Activated CD4-positive, alpha-beta T cell treated with anti-CD3 and anti-CD28 coated beads, Interleukin-2, amount 50 U/mL, for 24 hours (primary cell): ENCODE measurements around the gene MAN1C1.
"Not testable (repeated sequence)": the region's sequence is repeated elsewhere in the genome, so short reads cannot be mapped to it uniquely, and the experiment has no call there.

ENCODE experiments used
- DNase-seq, 2 donors: peaks; one replicate each; pipeline ENCODE4 v3.0.0-alpha.2; 2020; ENCODE audit warnings: low read depth in 1 of 2, low spot score in 1 of 2

Gene MAN1C1

GRCh38 chr1:25654109-25654660, 37.6 kb downstream of the MAN1C1 start:
- no peak for DNase-seq

- DNase-seq: no peak
Observed at GRCh38 chr1:25657121-25657882, 40.7 kb downstream of the MAN1C1 start.

DNA sequence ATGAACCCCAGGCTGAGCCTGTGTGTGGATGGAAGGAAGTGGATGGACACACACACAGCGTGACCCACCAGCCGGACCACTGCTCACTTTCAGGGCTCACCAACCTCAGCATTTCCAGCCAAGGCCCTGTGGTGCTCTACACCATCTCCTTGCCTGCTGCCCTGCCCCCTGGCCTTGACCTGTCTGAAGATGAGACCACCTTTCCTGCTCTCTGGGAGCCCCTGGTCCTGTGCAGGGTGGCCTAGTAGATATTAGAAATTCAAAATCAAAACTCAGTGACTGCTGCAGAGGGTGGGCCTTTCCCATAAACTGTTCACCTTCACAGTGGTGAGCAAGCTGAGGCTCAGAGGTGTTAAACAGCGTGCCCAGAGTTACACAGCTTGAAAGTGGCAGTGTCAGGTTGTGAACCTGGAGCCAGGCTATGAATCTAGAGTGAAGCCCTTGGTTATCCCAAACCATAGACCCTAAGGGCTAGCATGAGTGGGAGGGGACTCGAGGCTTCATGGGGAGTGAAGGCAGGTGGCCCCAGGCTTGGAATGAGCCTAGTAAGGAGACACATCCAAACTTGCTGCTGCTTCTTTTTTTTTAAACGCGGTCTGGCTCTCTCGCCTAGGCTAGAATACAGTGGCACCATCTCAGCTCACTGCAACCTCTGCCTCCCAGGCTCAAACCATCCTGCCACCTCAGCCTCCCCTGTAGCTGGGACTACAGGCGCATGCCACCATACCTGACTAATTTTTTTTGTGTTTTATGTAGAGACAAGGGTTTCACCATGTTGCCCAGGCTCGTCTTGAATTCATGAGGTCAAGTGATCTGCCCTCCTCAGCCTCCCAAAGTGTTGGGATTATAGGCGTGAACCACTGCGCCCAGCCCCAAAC, 41.5 kb downstream of the MAN1C1 start:
- no peak for DNase-seq

- no peak for DNase-seq
Observed at GRCh38 chr1:25658791-25659431, 42.3 kb downstream of the MAN1C1 start.

- DNase-seq: no peak
Observed at GRCh38 chr1:25661043-25661815, 44.6 kb downstream of the MAN1C1 start.

DNA sequence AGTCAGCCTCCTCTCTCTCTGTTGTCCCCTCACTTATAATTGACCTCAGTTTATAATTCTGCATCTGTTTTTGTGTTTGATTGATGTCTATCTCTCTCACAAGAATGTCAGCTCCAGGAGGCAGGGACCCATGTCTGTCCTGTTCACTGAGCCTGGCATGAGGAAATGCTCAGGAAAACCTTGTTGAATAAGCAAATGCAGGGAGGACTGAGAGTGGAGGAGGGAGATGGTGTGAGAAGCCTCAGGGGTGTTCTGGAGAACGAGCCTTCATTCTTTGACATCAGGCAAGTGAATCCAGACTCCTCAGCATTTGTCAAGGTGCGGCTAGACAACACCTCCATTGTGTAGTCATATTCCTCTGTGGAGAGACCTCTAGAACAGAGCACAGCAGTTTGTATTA, 45.5 kb downstream of the MAN1C1 start:
- DNase-seq: no peak

GRCh38 chr1:25662959-25663358, 46.4 kb downstream of the MAN1C1 start:
- not testable (repeated sequence) for DNase-seq

- DNase-seq: no peak
Observed at GRCh38 chr1:25664357-25665199, 48.0 kb downstream of the MAN1C1 start.

- DNase-seq: no peak
Observed at GRCh38 chr1:25666460-25666859, 49.9 kb downstream of the MAN1C1 start.

DNA sequence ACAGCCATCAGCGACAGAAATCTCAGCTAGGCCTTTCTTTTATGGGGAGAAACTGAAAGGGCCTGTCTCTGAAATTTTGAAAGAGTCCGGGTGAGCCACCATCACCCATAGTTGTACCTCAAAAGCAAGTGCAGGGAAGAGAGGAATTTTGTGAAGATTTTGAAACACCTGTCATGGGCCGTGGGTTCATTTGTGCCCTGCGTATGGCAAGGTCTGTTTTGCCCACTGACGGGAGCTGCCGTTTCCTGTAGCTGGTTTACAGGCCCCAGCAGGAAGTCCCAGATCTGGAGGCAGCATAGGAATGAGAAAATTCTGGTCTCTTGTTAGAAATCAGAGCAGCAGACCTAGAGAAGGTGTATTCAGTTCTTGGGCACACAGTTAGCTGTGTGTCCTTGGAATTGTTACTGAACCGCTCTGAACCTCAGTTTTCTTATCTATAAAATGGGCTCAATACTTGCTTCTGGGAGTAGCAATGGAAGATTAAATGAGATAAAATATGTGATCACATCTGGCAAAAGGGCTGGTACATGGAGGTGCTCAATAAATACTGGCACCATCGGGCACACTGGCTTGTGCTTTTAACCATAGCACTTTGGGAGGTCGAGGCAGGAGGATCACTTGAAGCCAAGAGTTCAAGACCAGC, 52.5 kb downstream of the MAN1C1 start:
- DNase-seq: no peak

- no peak for DNase-seq
Observed at GRCh38 chr1:25669781-25670567, 53.4 kb downstream of the MAN1C1 start.

DNA sequence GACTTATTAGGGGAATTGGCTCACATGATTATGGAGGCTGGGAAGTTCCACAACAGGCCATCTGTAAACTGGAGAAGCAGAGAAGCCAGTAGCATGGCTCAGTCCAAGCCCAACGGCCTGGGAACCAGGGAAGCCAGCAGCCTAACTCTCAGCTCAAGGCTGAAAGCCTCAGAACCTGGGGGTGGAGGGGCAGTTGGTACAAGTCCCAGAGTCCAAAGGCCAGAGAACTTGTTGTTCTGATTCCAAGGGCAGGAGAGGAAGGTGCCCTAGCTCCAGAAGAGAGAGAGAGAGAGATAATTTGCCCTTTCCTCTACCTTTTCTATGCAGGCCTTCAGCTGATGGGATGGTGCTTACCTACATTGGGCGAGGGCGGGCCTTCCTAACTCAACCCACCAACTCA, 55.3 kb downstream of the MAN1C1 start:
- DNase-seq: no peak

- DNase-seq: no peak
Observed at GRCh38 chr1:25672763-25673409, 56.3 kb downstream of the MAN1C1 start.

GRCh38 chr1:25673456-25673855, 56.9 kb downstream of the MAN1C1 start:
- DNase-seq: no peak

DNA sequence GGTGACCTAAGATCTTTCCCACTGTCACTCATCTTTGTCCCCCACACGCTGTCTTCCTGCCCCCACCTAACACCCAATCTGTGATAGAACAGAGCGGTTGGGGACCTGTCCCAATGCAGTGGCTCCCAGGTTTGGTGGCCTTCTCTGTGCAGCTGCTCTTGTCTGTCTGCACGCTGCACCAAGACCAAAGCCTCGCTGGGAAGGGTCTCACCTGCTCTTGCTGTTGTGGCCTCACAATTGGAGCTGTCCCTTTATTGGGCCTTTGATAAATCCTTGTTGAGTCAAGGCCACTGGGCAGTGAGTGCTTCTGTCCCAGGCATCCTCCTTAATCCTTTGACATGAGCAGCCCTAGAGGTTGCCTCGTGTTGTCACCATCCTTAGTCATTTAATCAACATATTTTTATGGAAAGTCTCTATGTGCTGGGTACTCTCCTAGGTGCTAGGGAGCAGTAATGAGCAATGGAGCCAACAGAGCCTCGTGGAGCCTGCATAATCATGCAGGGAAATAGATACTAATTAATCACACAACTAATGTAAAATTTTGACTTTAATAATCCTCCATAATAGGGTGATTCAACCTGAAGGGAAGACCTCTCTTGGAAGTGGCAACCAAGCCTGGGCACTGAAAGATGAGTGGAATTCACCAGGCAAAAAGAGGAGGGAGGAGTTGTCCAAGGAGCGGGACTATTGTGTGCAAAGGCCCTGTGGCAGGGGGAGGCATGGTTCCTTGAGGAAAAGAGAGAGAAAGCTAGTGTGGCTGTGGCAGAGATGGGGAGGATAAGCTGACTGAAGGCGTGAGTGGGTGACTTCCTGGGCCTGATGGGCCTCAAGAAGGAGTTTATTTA, 57.6 kb downstream of the MAN1C1 start:
- DNase-seq: no peak

DNA sequence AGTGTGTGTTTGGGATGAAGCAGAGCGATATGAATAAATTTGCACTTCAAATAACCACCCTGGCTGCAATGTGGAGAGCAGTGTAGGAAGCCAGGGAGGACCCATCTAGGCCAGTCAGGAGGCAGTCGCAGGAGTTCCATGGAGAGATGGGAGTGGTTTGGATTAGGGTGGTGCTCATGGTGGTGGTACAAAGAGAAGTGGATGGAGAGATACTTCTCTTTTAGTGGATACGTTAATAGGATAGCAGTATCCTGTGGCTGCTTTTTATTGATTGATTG, 58.2 kb downstream of the MAN1C1 start:
- no peak for DNase-seq

DNA sequence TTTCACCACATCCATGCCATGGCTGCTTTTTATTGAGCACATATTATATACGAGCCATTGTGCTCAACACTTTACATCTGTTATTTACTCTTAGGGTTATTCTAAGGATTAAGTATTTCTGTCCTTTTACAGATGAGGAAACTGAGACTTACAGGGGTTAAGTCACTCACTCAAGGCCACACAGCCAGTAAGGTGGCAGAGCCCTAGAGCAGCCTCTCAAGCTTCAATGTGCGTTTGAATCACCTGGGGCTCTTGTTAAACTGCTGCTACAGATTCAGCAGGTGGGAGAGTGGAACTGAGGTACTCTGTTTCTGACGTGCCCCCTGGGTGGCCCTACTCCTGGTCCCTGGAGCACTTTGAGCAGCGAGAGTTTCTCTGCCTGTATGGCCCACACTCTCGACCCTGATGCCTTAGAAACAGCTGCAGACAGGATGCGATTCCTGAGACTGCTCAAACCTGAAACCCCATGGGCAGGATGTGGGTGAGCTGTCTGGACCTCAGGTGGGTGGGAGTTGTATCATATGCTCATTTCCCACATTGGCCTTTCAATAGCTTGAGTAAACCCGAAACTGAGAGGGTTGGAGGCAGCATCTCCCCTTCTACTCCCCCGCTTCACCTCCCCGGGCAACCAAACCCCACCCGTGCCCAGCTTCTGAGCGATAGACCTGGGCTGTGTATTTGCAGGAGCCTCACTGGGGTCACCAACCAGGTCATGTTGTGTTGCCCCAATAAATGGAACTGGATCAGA, 59.3 kb downstream of the MAN1C1 start:
- DNase-seq: peak; percentile 46 to 83
